CD14-positive monocyte (primary cell): ENCODE data around the gene VAT1L. TPM values are rescaled to one million over a fixed set of nuclear protein-coding genes. Genes with fewer than 3 reads are reported as not detected.

Experiments used
- DNase-seq, 3 donors: peaks; one replicate each; pipeline ENCODE4 v3.0.0-alpha.2; 2011 to 2022
- H2AFZ ChIP-seq: 2 replicates; pipeline ENCODE4 v1.6.0; 2012; ENCODE audit warnings: mild to moderate bottlenecking, low read depth, low read length, inconsistent platforms; ENCODE audit not compliant: insufficient read depth, poor library complexity, severe bottlenecking
- H3K27ac ChIP-seq, 2 donors: 1 replicate in 1 of 2; 2 replicates in 1 of 2; pipeline ENCODE4 v1.5.1; 2012 to 2013; ENCODE audit warnings: low read length in 2 of 2, control low read depth in 1 of 2, inconsistent platforms in 1 of 2, low read depth in 1 of 2, mild to moderate bottlenecking in 1 of 2
- H3K27me3 ChIP-seq, 2 donors: one replicate each; pipeline versions ENCODE4 v1.6.0 to v1.6.1; 2011 to 2013; ENCODE audit warnings: low read length in 2 of 2; ENCODE audit not compliant: control insufficient read depth in 2 of 2, insufficient read depth in 2 of 2
- H3K36me3 ChIP-seq, 2 donors: replicated peaks in 1 of 2; 1 replicate in 1 of 2; 2 replicates in 1 of 2; pipeline versions ENCODE4 v1.5.1 to v1.6.1; 2012 to 2013; ENCODE audit warnings: low read length in 2 of 2, control low read depth in 1 of 2, inconsistent platforms in 1 of 2, mild to moderate bottlenecking in 1 of 2; ENCODE audit not compliant: insufficient read depth in 2 of 2, control insufficient read depth in 1 of 2
- H3K4me1 ChIP-seq, 2 donors: 1 replicate in 1 of 2; 2 replicates in 1 of 2; pipeline versions ENCODE4 v1.5.1 to v1.6.1; 2012 to 2013; ENCODE audit warnings: low read length in 2 of 2, control low read depth in 1 of 2, inconsistent platforms in 1 of 2, mild to moderate bottlenecking in 1 of 2, moderate library complexity in 1 of 2; ENCODE audit not compliant: insufficient read depth in 2 of 2, control insufficient read depth in 1 of 2
- H3K4me2 ChIP-seq: replicated peaks from 2 replicates; pipeline ENCODE3; 2012; ENCODE audit warnings: low read length, moderate library complexity, mild to moderate bottlenecking; ENCODE audit not compliant: poor library complexity, severe bottlenecking; ENCODE audit errors: extremely low read depth
- H3K4me3 ChIP-seq, 3 experiments: fragments of 200-600 bp in 1 of 3; sonication (generic) in 1 of 3; replicated peaks in 1 of 3; 1 replicate in 2 of 3; 2 replicates in 1 of 3; pipeline ENCODE4 v1.5.1; 2011 to 2013; ENCODE audit warnings: low read length in 3 of 3, mild to moderate bottlenecking in 3 of 3, control low read depth in 2 of 3, low read depth in 2 of 3, inconsistent platforms in 1 of 3, moderate library complexity in 1 of 3
- H3K79me2 ChIP-seq: 2 replicates; pipeline ENCODE4 v1.6.0; 2012; ENCODE audit warnings: mild to moderate bottlenecking, control low read depth, inconsistent platforms, low read length, moderate library complexity; ENCODE audit not compliant: insufficient read depth
- H3K9ac ChIP-seq: 2 replicates; pipeline ENCODE4 v1.6.0; 2017; ENCODE audit warnings: low read length, mild to moderate bottlenecking; ENCODE audit not compliant: insufficient read depth, poor library complexity, severe bottlenecking
- H3K9me3 ChIP-seq, 2 donors: replicated peaks in 1 of 2; 1 replicate in 1 of 2; 2 replicates in 1 of 2; pipeline versions ENCODE4 v1.5.1 to v1.6.1; 2012 to 2013; ENCODE audit warnings: low read length in 2 of 2, control low read depth in 1 of 2; ENCODE audit not compliant: control insufficient read depth in 1 of 2, insufficient read depth in 1 of 2
- H4K20me1 ChIP-seq: 2 replicates; pipeline ENCODE4 v1.6.0; 2012; ENCODE audit warnings: mild to moderate bottlenecking, low read length, control low read depth, moderate library complexity; ENCODE audit not compliant: insufficient read depth
- H3K27ac Mint-ChIP-seq, 7 donors: one replicate each; pipeline ENCODE4 v1.8.0; 2020; ENCODE audit warnings: mild to moderate bottlenecking in 7 of 7, mixed read lengths in 7 of 7, moderate library complexity in 6 of 7, inconsistent platforms in 2 of 7
- H3K27me3 Mint-ChIP-seq, 3 donors: one replicate each; pipeline ENCODE4 v1.8.0; 2021 to 2022; ENCODE audit warnings: low read depth in 3 of 3, mild to moderate bottlenecking in 3 of 3, mixed read lengths in 3 of 3, moderate library complexity in 3 of 3, inconsistent platforms in 1 of 3
- H3K36me3 Mint-ChIP-seq, 2 donors: one replicate each; pipeline ENCODE4 v1.8.0; 2020; ENCODE audit warnings: mixed read lengths in 2 of 2, inconsistent platforms in 1 of 2, mild to moderate bottlenecking in 1 of 2
- H3K4me1 Mint-ChIP-seq: one replicate; pipeline ENCODE4 v1.8.0; 2020; ENCODE audit warnings: mild to moderate bottlenecking, mixed read lengths
- H3K4me3 Mint-ChIP-seq, 2 donors: one replicate each; pipeline ENCODE4 v1.8.0; 2020; ENCODE audit warnings: mild to moderate bottlenecking in 2 of 2, mixed read lengths in 2 of 2, moderate library complexity in 1 of 2
- H3K9me3 Mint-ChIP-seq, 7 donors: one replicate each; pipeline ENCODE4 v1.8.0; 2020 to 2022; ENCODE audit warnings: mixed read lengths in 7 of 7, mild to moderate bottlenecking in 6 of 7, moderate library complexity in 6 of 7, inconsistent platforms in 2 of 7
- WGBS: methylation state at CpG from one replicate; pipeline ENCODE4 v1.1.5; 2013; ENCODE audit warnings: missing lambda C conversion rate; ENCODE audit not compliant: insufficient coverage; 5-methylcytosine and 5-hydroxymethylcytosine counted together
- intact Hi-C, 2 donors: fragments of 100-400 bp; cut with micrococcal nuclease; formaldehyde crosslinking; loops; one replicate each; pipeline versions ENCODE4 v1.15.0 to v1.15.1; 2023
- polyA plus RNA-seq, 3 donors: library from polyadenylated mRNA; depleted of rRNA in 1 of 3; unstranded in 2 of 3; stranded (reverse) in 1 of 3; fragments of 300-500 nt in 2 of 3; fragments of >200 nt in 1 of 3; fragmentation: Illumina TruSeq in 2 of 3; gene quantifications; 1 replicate in 2 of 3; 2 replicates in 1 of 3; pipeline ENCODE4 v1.2.3, GENCODE V29; 2012 to 2021
- TF ChIP-seq, protein P1 (sequence below): fragments of 200-600 bp; IDR thresholded peaks from one replicate; pipeline ENCODE4 v1.8.0; 2022; ENCODE audit warnings: antibody characterized with exemption, mild to moderate bottlenecking

VAT1L gene
- polyA plus RNA-seq, 3 donors: not detected

DNA sequence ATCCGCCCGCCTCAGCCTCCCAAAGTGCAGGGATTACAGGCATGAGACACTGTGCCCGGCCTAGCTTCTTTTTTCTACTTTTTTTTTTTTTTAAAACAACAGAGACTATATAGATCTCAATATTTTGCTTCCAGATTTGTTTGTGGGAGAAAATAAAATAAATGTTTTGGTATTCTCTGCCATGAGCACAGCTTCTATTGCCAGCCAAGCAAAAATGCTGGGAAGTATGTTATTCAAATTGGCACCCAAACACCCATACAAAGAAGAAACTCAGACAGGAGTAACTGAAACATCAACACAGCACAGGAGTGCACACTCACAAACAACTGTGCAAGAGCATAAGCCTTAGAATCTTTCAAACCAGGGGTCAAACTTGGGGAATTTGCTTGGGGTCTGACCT, 196.7 kb downstream of the VAT1L start:
- no peaks in the 10 kb centered on the region for H3K4me1 Mint-ChIP-seq
- H3K79me2 ChIP-seq: no peaks in the 10 kb centered on the region
- no peaks in the 10 kb centered on the region for H3K4me1 ChIP-seq
- peaks cover 3 to 7% (median 7%) of the 10 kb centered on the region in 3 donors for H3K27me3 Mint-ChIP-seq
- peaks cover 0 to 2% (median 0%) of the 10 kb centered on the region in 7 donors for H3K9me3 Mint-ChIP-seq
- H3K4me2 ChIP-seq: no peak overlapping the region
- no peak overlapping the region for H3K4me3 ChIP-seq
- H3K4me3 Mint-ChIP-seq: no peak overlapping the region
- intact Hi-C loops: no loop called here
- no CpG with 5 or more reads among the region's 3 CpGs for whole genome bisulfite sequencing
- no peaks in the 10 kb centered on the region for H3K36me3 ChIP-seq
- no peaks in the 10 kb centered on the region for H3K36me3 Mint-ChIP-seq
- no peak overlapping the region for H3K9ac ChIP-seq
- H3K9me3 ChIP-seq: no peaks in the 10 kb centered on the region
- TF ChIP-seq, protein P1, sequence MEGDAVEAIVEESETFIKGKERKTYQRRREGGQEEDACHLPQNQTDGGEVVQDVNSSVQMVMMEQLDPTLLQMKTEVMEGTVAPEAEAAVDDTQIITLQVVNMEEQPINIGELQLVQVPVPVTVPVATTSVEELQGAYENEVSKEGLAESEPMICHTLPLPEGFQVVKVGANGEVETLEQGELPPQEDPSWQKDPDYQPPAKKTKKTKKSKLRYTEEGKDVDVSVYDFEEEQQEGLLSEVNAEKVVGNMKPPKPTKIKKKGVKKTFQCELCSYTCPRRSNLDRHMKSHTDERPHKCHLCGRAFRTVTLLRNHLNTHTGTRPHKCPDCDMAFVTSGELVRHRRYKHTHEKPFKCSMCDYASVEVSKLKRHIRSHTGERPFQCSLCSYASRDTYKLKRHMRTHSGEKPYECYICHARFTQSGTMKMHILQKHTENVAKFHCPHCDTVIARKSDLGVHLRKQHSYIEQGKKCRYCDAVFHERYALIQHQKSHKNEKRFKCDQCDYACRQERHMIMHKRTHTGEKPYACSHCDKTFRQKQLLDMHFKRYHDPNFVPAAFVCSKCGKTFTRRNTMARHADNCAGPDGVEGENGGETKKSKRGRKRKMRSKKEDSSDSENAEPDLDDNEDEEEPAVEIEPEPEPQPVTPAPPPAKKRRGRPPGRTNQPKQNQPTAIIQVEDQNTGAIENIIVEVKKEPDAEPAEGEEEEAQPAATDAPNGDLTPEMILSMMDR: no peak
- H2AFZ ChIP-seq: no peak overlapping the region
- H4K20me1 ChIP-seq: no peaks in the 10 kb centered on the region
- no peak overlapping the region for H3K27ac ChIP-seq
- H3K27ac Mint-ChIP-seq: no peak overlapping the region
- no peaks in the 10 kb centered on the region for H3K27me3 ChIP-seq
- no peak for DNase-seq

DNA sequence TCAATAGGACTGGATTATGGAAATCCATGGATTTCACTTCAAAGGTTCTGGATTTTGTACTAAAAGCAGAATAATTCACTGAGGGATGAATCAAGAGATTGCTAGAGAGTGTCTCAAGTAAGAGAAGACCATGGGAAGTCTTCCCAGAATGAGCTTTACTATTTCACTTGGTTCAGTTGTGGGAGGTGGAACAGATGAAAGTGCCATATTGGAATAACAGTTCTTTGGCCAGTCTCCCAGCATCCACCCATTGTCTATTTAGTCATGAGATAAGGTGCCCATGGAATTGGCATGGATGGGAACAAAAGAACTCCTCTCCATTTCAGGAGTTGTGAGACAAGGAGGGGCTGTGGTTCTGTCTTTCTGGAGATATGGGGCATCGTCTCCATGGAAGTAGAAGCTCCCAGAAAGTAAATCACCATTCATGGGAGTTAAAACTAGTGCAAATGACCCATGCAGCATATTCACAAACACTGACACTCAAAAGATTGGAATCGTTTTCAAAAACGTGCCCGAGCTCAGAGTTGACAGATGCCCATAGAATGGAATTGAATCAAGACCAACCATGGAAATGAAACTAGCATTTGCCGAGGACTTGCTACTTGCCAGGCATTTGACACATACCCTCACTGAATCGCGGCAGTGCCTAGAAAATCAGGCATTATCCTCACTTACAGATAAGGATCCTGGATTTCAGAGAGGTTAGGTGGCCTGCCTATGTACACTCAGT, 197.8 kb downstream of the VAT1L start:
- H3K27me3 Mint-ChIP-seq: peaks cover 3 to 7% (median 4%) of the 10 kb centered on the region in 3 donors
- H3K9me3 Mint-ChIP-seq: peaks cover 0 to 2% (median 0%) of the 10 kb centered on the region in 7 donors
- H4K20me1 ChIP-seq: no peaks in the 10 kb centered on the region
- no peak overlapping the region for H3K27ac Mint-ChIP-seq
- TF ChIP-seq, protein P1: no peak
- no peaks in the 10 kb centered on the region for H3K4me1 Mint-ChIP-seq
- no peaks in the 10 kb centered on the region for H3K4me1 ChIP-seq
- no peak for DNase-seq
- no peaks in the 10 kb centered on the region for H3K79me2 ChIP-seq
- H3K27me3 ChIP-seq: no peaks in the 10 kb centered on the region
- no peaks in the 10 kb centered on the region for H3K36me3 ChIP-seq
- H3K4me2 ChIP-seq: no peak overlapping the region
- H3K9me3 ChIP-seq: no peaks in the 10 kb centered on the region
- no peak overlapping the region for H3K9ac ChIP-seq
- WGBS: 94% methylated on average over 3 of the region's 7 CpGs
- no peak overlapping the region for H3K27ac ChIP-seq
- no peak overlapping the region for H3K4me3 Mint-ChIP-seq
- no peak overlapping the region for H3K4me3 ChIP-seq
- H3K36me3 Mint-ChIP-seq: no peaks in the 10 kb centered on the region
- intact Hi-C loops: no loop called here
- H2AFZ ChIP-seq: no peak overlapping the region
